Mesothelial cell of epicardium (in vitro differentiated cells): ENCODE data around the gene TMEM176A. TPM values are rescaled to one million over a fixed set of nuclear protein-coding genes. Genes with fewer than 3 reads are reported as not detected.

Experiments used
- DNase-seq, 2 experiments: peaks; one replicate each; pipeline ENCODE4 v3.0.0; 2021; ENCODE audit warnings: low spot score in 2 of 2; ENCODE audit not compliant: unreplicated experiment in 2 of 2
- H3K27ac Mint-ChIP-seq: 2 replicates; pipeline ENCODE4 v1.8.0; 2021; ENCODE audit warnings: mixed read lengths
- H3K27me3 Mint-ChIP-seq: 2 replicates; pipeline ENCODE4 v1.8.0; 2021; ENCODE audit warnings: low read depth, mixed read lengths
- H3K36me3 Mint-ChIP-seq: 2 replicates; pipeline ENCODE4 v1.8.0; 2021; ENCODE audit warnings: mixed read lengths
- H3K4me1 Mint-ChIP-seq: 2 replicates; pipeline ENCODE4 v1.8.0; 2021; ENCODE audit warnings: mixed read lengths
- H3K4me3 Mint-ChIP-seq: 2 replicates; pipeline ENCODE4 v1.8.0; 2021; ENCODE audit warnings: mild to moderate bottlenecking, moderate library complexity, mixed read lengths
- H3K9me3 Mint-ChIP-seq: 2 replicates; pipeline ENCODE4 v1.8.0; 2021; ENCODE audit warnings: mixed read lengths
- CTCF ChIP-seq: fragments of 200-600 bp; sonication (generic); IDR thresholded peaks from one replicate; pipeline ENCODE4 v1.5.0; 2021; ENCODE audit warnings: antibody characterized with exemption; ENCODE audit not compliant: unreplicated experiment
- total RNA-seq: library from RNA; stranded (reverse); gene quantifications from 3 replicates; pipeline ENCODE4 v1.2.1, GENCODE V29; 2021

The TMEM176A gene
- total RNA-seq, 1 donor from 2014 or later: 2.5 TPM

GRCh38 chr7:150826061-150826849 is 25.7 kb downstream of the TMEM176A start:
- H3K36me3 Mint-ChIP-seq: no peaks in the 10 kb centered on the region
- H3K4me1 Mint-ChIP-seq: no peaks in the 10 kb centered on the region
- H3K27me3 Mint-ChIP-seq: peaks cover 23% of the 10 kb centered on the region
- no peak for DNase-seq
- H3K4me3 Mint-ChIP-seq: no peak overlapping the region
- no peak overlapping the region for H3K27ac Mint-ChIP-seq
- no peak for TF ChIP-seq CTCF
- H3K9me3 Mint-ChIP-seq: peaks cover 13% of the 10 kb centered on the region

- no peak for DNase-seq
- no peak for TF ChIP-seq CTCF
- Mint-ChIP-seq H3K4me1 (no peaks in the 10 kb centered on the region), H3K36me3 (no peaks in the 10 kb centered on the region), H3K9me3 (peaks cover under 1% of the 10 kb centered on the region), H3K4me3 (no peak overlapping the region), H3K27me3 (peaks cover 23% of the 10 kb centered on the region), H3K27ac (no peak overlapping the region)
Measured at GRCh38 chr7:150828384-150828783, 27.8 kb downstream of the TMEM176A start.

- H3K27ac Mint-ChIP-seq: no peak overlapping the region
- H3K27me3 Mint-ChIP-seq: peaks cover 26% of the 10 kb centered on the region
- no peak for TF ChIP-seq CTCF
- H3K4me3 Mint-ChIP-seq: no peak overlapping the region
- no peak for DNase-seq
- H3K9me3 Mint-ChIP-seq: peaks cover 10% of the 10 kb centered on the region
- no peaks in the 10 kb centered on the region for H3K36me3 Mint-ChIP-seq
- H3K4me1 Mint-ChIP-seq: no peaks in the 10 kb centered on the region
Measured at GRCh38 chr7:150829426-150829825, 28.9 kb downstream of the TMEM176A start.

GRCh38 chr7:150830937-150831336 is 30.4 kb downstream of the TMEM176A start:
- H3K4me3 Mint-ChIP-seq: no peak overlapping the region
- H3K27me3 Mint-ChIP-seq: peaks cover 28% of the 10 kb centered on the region
- H3K4me1 Mint-ChIP-seq: no peaks in the 10 kb centered on the region
- DNase-seq: no peak
- peaks cover 10% of the 10 kb centered on the region for H3K9me3 Mint-ChIP-seq
- no peak overlapping the region for H3K27ac Mint-ChIP-seq
- TF ChIP-seq CTCF: no peak
- no peaks in the 10 kb centered on the region for H3K36me3 Mint-ChIP-seq

GRCh38 chr7:150831851-150832250 is 31.3 kb downstream of the TMEM176A start:
- no peak for DNase-seq
- H3K4me3 Mint-ChIP-seq: no peak overlapping the region
- H3K27ac Mint-ChIP-seq: no peak overlapping the region
- H3K4me1 Mint-ChIP-seq: no peaks in the 10 kb centered on the region
- peaks cover 10% of the 10 kb centered on the region for H3K9me3 Mint-ChIP-seq
- peaks cover 23% of the 10 kb centered on the region for H3K27me3 Mint-ChIP-seq
- TF ChIP-seq CTCF: no peak
- no peaks in the 10 kb centered on the region for H3K36me3 Mint-ChIP-seq
